HepG2 (cell line): ENCODE data around the gene TAS2R4. TPM values are rescaled to one million over a fixed set of nuclear protein-coding genes. Genes with fewer than 3 reads are reported as not detected.
"Not testable (repeated sequence)": the region's sequence is repeated elsewhere in the genome, so short reads cannot be mapped to it uniquely, and the experiment has no call there.

Source experiments
- ATAC-seq: fragments of 200-7000 bp; cut with Tn5 transposase; 3 replicates; pipeline ENCODE4 v1.9.1; 2020; ENCODE audit warnings: mild to moderate bottlenecking, moderate library complexity
- BruUV-seq: library from RNA; stranded (reverse); fragments of 400-500 nt; replicated peaks from 2 replicates; lab custom pipeline; 2021; lab: Mats Ljungman, UMichigan
- CTCF ChIA-PET: fragments of 300-600 bp; formaldehyde crosslinking; extraction: SDS; loops from one replicate; lab custom pipeline; 2021; ENCODE audit warnings: low total read pairs, inconsistent platforms, low intra/inter-chr PET ratio; lab: Yijun Ruan, JAX
- POLR2A ChIA-PET: fragments of 350-600 bp; sonication (Branson Sonifier 250); formaldehyde crosslinking; loops from one replicate; lab custom pipeline; 2020; ENCODE audit warnings: antibody characterized with exemption, inconsistent platforms; lab: Yijun Ruan, JAX
- DNase-seq: peaks from one replicate; pipeline ENCODE4 v3.0.0-alpha.2; 2015; ENCODE audit warnings: low spot score
- FAIRE-seq: peaks from 3 replicates; lab custom pipeline; 2011; peaks lifted over from hg19 to GRCh38; lab: Jason Lieb, UNC
- H2AFZ ChIP-seq: one replicate; pipeline ENCODE4 v1.6.1; 2011; ENCODE audit warnings: low read length, inconsistent platforms
- H3K27ac ChIP-seq: fragments of 300-600 bp; 3 replicates; pipeline ENCODE4 v1.8.0; 2011; ENCODE audit warnings: mixed run types, mild to moderate bottlenecking, mixed read lengths, low read length, inconsistent platforms; ENCODE audit not compliant: insufficient read depth; ENCODE audit errors: extremely low read length
- H3K27me3 ChIP-seq, 2 experiments: fragments of 200-600 bp in 1 of 2; 2 replicates in 1 of 2; 3 replicates in 1 of 2; pipeline versions ENCODE4 v1.6.0 to v1.8.0; 2011; ENCODE audit warnings: low read length in 2 of 2, mild to moderate bottlenecking in 2 of 2, moderate library complexity in 2 of 2, inconsistent platforms in 1 of 2; ENCODE audit not compliant: insufficient read depth in 2 of 2, control insufficient read depth in 1 of 2
- H3K36me3 ChIP-seq, 2 experiments: fragments of 200-600 bp in 1 of 2; replicated peaks in 1 of 2; 2 replicates in 1 of 2; 3 replicates in 1 of 2; pipeline versions ENCODE4 v1.5.1 to v1.8.0; 2011; ENCODE audit warnings: low read length in 2 of 2, inconsistent platforms in 1 of 2; ENCODE audit not compliant: insufficient read depth in 2 of 2, control insufficient read depth in 1 of 2
- H3K4me1 ChIP-seq: 2 replicates; pipeline ENCODE4 v1.5.1; 2012; ENCODE audit warnings: low read length, inconsistent platforms; ENCODE audit not compliant: insufficient read depth
- H3K4me2 ChIP-seq: 2 replicates; pipeline ENCODE4 v1.6.0; 2011; ENCODE audit warnings: low read depth, low read length, inconsistent platforms
- H3K4me3 ChIP-seq, 3 experiments: fragments of 200-600 bp in 1 of 3; sonication (generic), shearing (Covaris generic) in 1 of 3; replicated peaks in 1 of 3; 2 replicates each; pipeline ENCODE4 v1.5.1; 2011 to 2016; ENCODE audit warnings: low read length in 3 of 3, inconsistent platforms in 2 of 3, low read depth in 2 of 3, mild to moderate bottlenecking in 2 of 3, control low read depth in 1 of 3, mixed read lengths in 1 of 3; ENCODE audit not compliant: insufficient read depth in 1 of 3
- H3K79me2 ChIP-seq: one replicate; pipeline ENCODE4 v1.6.1; 2011; ENCODE audit warnings: low read length, inconsistent platforms; ENCODE audit not compliant: insufficient read depth
- H3K9ac ChIP-seq: 2 replicates; pipeline ENCODE4 v1.6.0; 2011; ENCODE audit warnings: mild to moderate bottlenecking, low read depth, low read length, inconsistent platforms; ENCODE audit not compliant: insufficient read depth
- H3K9me3 ChIP-seq: 2 replicates; pipeline ENCODE4 v1.5.1; 2012; ENCODE audit warnings: mild to moderate bottlenecking, low read length
- H4K20me1 ChIP-seq: 2 replicates; pipeline ENCODE4 v1.6.0; 2011; ENCODE audit warnings: inconsistent platforms, mild to moderate bottlenecking, low read length, moderate library complexity; ENCODE audit not compliant: insufficient read depth
- AKAP8 ChIP-seq: sonication (generic); formaldehyde crosslinking; IDR thresholded peaks from 2 replicates; pipeline ENCODE4 v1.5.1; 2020; ENCODE audit warnings: mild to moderate bottlenecking, missing genetic modification reagents
- BCL6 ChIP-seq: IDR thresholded peaks from 2 replicates; pipeline ENCODE4 v1.6.1; 2016; ENCODE audit warnings: missing genetic modification reagents, missing compliant biosample characterization
- KMT2B ChIP-seq: IDR thresholded peaks from 2 replicates; pipeline ENCODE4 v1.6.1; 2016; ENCODE audit warnings: missing genetic modification reagents, missing compliant biosample characterization
- TRIM24 ChIP-seq: sonication (generic); formaldehyde crosslinking; IDR thresholded peaks from 2 replicates; pipeline ENCODE4 v1.8.0; 2022; ENCODE audit warnings: mild to moderate bottlenecking, missing genetic modification reagents
- ZNF382 ChIP-seq: sonication (generic); formaldehyde crosslinking; IDR thresholded peaks from 2 replicates; pipeline ENCODE4 v1.5.0; 2020; ENCODE audit warnings: missing genetic modification reagents, mild to moderate bottlenecking, borderline replicate concordance
- ZNF543 ChIP-seq: sonication (generic); formaldehyde crosslinking; IDR thresholded peaks from 2 replicates; pipeline ENCODE4 v1.4.0; 2020; ENCODE audit warnings: mild to moderate bottlenecking, missing genetic modification reagents
- ZNF83 ChIP-seq: sonication (generic); formaldehyde crosslinking; IDR thresholded peaks from 2 replicates; pipeline ENCODE4 v1.4.0; 2020; ENCODE audit warnings: missing genetic modification reagents, mild to moderate bottlenecking, borderline replicate concordance
- WGBS: methylation state at CpG from one replicate; pipeline ENCODE4 v1.1.6; 2017; ENCODE audit warnings: low lambda C conversion rate; 5-methylcytosine and 5-hydroxymethylcytosine counted together
- in situ Hi-C: cut with HindIII; loops from 2 replicates; pipeline ENCODE4 v1.10.0; 2017; ENCODE audit warnings: low pct_unique_long_range_greater_than_20kb; ENCODE audit not compliant: extremely low pct_ligation_motif_present
- intact Hi-C: fragments of 100-400 bp; cut with micrococcal nuclease; formaldehyde crosslinking; loops from one replicate; pipeline ENCODE4 v1.10.0; 2022; ENCODE audit not compliant: unreplicated experiment
- polyA plus RNA-seq, 8 experiments: library from polyadenylated mRNA; depleted of rRNA in 3 of 8; stranded (reverse) in 7 of 8; unstranded in 1 of 8; fragments of >200 nt; fragmentation: Illumina TruSeq in 4 of 8; extraction: Trizol in 4 of 8; gene quantifications; 2 replicates each; pipeline versions ENCODE4 v1.2.1 to v1.2.3, GENCODE V29; 2011 to 2016; ENCODE audit warnings: low read depth in 4 of 8, missing spikeins in 1 of 8, mixed read lengths in 1 of 8; ENCODE audit not compliant: insufficient read depth in 1 of 8
- total RNA-seq, 5 experiments: library from RNA; depleted of rRNA; stranded (reverse); fragments of >200 nt; fragmentation: Illumina TruSeq; extraction: Trizol; gene quantifications; 2 replicates each; pipeline ENCODE4 v1.2.3, GENCODE V29; 2016; ENCODE audit warnings: low read depth in 1 of 5
- TF ChIP-seq, protein P1 (sequence below): sonication (generic); formaldehyde crosslinking; IDR thresholded peaks from 2 replicates; pipeline ENCODE4 v1.5.1; 2020; ENCODE audit warnings: missing genetic modification reagents, mild to moderate bottlenecking, borderline replicate concordance
- TF ChIP-seq, protein P2 (sequence below): sonication (generic); IDR thresholded peaks from 2 replicates; pipeline ENCODE4 v1.6.1; 2016; ENCODE audit warnings: low read depth, borderline replicate concordance

The TAS2R4 gene
- total and polyA plus RNA-seq, 2 of the 13 experiments (the other 11 are each of a cell fraction or from before 2014, with no cell fraction given), result 0.71 to 0.80 TPM

DNA sequence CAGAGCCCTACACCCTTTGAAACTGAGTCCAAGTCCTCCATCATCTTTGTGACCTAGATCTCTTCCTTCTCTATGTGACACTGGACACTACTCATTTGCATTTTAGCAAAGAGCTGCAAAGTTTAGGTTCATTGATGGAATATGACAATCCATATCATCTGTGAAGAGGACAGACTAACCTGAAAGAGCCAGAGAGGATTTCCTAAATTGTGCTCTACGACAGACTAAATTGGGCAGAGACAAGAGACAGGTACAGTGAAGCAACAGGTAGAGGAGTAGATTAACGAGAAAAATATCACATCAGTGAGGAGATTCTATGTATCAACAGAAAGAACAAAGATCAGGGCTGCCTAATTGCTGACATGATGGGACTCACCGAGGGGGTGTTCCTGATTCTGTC lies 12.7 kb upstream of the TAS2R4 start, which contains the start of gene TAS2R3 (continued):
- TF ChIP-seq, protein P1, sequence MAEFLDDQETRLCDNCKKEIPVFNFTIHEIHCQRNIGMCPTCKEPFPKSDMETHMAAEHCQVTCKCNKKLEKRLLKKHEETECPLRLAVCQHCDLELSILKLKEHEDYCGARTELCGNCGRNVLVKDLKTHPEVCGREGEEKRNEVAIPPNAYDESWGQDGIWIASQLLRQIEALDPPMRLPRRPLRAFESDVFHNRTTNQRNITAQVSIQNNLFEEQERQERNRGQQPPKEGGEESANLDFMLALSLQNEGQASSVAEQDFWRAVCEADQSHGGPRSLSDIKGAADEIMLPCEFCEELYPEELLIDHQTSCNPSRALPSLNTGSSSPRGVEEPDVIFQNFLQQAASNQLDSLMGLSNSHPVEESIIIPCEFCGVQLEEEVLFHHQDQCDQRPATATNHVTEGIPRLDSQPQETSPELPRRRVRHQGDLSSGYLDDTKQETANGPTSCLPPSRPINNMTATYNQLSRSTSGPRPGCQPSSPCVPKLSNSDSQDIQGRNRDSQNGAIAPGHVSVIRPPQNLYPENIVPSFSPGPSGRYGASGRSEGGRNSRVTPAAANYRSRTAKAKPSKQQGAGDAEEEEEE (CRISPR knock-in tag), result no peak
- TF ChIP-seq TRIM24 (CRISPR knock-in tag), result no peak
- no peak for TF ChIP-seq BCL6 (CRISPR knock-in tag)
- TF ChIP-seq KMT2B (CRISPR knock-in tag), result no peak
- no peak for TF ChIP-seq ZNF382 (CRISPR knock-in tag)
- TF ChIP-seq ZNF543, result no peak
- no peak for TF ChIP-seq AKAP8 (CRISPR knock-in tag)
- no peak for TF ChIP-seq ZNF83 (CRISPR knock-in tag)
- TF ChIP-seq, protein P2, sequence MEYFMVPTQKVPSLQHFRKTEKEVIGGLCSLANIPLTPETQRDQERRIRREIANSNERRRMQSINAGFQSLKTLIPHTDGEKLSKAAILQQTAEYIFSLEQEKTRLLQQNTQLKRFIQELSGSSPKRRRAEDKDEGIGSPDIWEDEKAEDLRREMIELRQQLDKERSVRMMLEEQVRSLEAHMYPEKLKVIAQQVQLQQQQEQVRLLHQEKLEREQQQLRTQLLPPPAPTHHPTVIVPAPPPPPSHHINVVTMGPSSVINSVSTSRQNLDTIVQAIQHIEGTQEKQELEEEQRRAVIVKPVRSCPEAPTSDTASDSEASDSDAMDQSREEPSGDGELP, result no peak

DNA sequence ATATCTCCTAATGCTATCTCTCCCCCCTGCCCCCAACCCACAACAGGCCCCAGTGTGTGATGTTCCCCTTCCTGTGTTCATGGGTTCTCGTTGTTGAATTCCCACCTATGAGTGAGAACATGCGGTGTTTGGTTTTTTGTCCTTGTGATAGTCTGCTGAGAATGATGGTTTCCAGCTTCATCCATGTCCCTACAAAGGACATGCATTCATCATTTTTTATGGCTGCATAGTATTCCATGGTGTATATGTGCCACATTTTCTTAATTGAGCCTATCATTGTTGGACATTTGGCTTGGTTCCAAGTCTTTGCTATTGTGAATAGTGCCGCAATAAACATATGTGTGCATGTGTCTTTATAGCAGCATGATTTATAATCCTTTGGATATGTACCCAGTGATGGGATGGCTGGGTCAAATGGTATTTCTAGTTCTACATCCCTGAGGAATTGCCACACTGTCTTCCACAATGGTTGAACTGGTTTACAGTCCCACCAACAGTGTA lies 6.3 kb upstream of the TAS2R4 start:
- POLR2A ChIA-PET, H3K36me3 ChIP-seq, H3K27ac ChIP-seq, in situ Hi-C loops, H3K4me3 ChIP-seq, H3K9me3 ChIP-seq, H3K4me1 ChIP-seq, ATAC-seq, H3K27me3 ChIP-seq, intact Hi-C loops, H3K4me2 ChIP-seq, H4K20me1 ChIP-seq, H2AFZ ChIP-seq, FAIRE-seq, CTCF ChIA-PET, DNase-seq, BruUV-seq, H3K9ac ChIP-seq, H3K79me2 ChIP-seq: not testable (repeated sequence)
- 98% methylated on average over 3 of the region's 3 CpGs for WGBS
